ENCODE measurements around the gene TULP4.
"Not testable (repeated sequence)": the region's sequence is repeated elsewhere in the genome, so short reads cannot be mapped to it uniquely, and the experiment has no call there.

TULP4 gene

GRCh38 chr6:158366363-158366762 is 54.1 kb downstream of the TULP4 start:
- DNase-seq, result no peak

GRCh38 chr6:158367816-158368215 is 55.6 kb downstream of the TULP4 start:
- DNase-seq, result no peak

- no peak for DNase-seq
Measured at GRCh38 chr6:158369241-158369640, 57.0 kb downstream of the TULP4 start.

GRCh38 chr6:158370805-158371204 is 58.5 kb downstream of the TULP4 start:
- no peak for DNase-seq

GRCh38 chr6:158371261-158371660 is 59.0 kb downstream of the TULP4 start:
- no peak for DNase-seq

- no peak for DNase-seq
Measured at GRCh38 chr6:158372574-158372973, 60.3 kb downstream of the TULP4 start.

- no peak for DNase-seq
Measured at GRCh38 chr6:158373214-158373613, 60.9 kb downstream of the TULP4 start.

- DNase-seq, result no peak
Measured at GRCh38 chr6:158374020-158374419, 61.8 kb downstream of the TULP4 start.

GRCh38 chr6:158376631-158377081 is 64.4 kb downstream of the TULP4 start:
- DNase-seq, result no peak

- DNase-seq, result no peak
Measured at GRCh38 chr6:158377860-158378259, 65.6 kb downstream of the TULP4 start.

GRCh38 chr6:158379336-158379735 is 67.1 kb downstream of the TULP4 start:
- no peak for DNase-seq

GRCh38 chr6:158381214-158381613 is 68.9 kb downstream of the TULP4 start:
- no peak for DNase-seq

- no peak for DNase-seq
Measured at GRCh38 chr6:158382491-158382890, 70.2 kb downstream of the TULP4 start.

- DNase-seq, result no peak
Measured at GRCh38 chr6:158383057-158383456, 70.8 kb downstream of the TULP4 start.

GRCh38 chr6:158383542-158383941 is 71.3 kb downstream of the TULP4 start:
- no peak for DNase-seq

GRCh38 chr6:158384671-158385110 is 72.4 kb downstream of the TULP4 start:
- DNase-seq, result no peak

GRCh38 chr6:158387036-158387435 is 74.8 kb downstream of the TULP4 start:
- DNase-seq, result no peak

- DNase-seq, result no peak
Measured at GRCh38 chr6:158387578-158387977, 75.3 kb downstream of the TULP4 start.

- DNase-seq, result no peak
Measured at GRCh38 chr6:158388727-158389126, 76.5 kb downstream of the TULP4 start.

- DNase-seq, result no peak
Measured at GRCh38 chr6:158389193-158389919, 77.1 kb downstream of the TULP4 start.

- no peak for DNase-seq
Measured at GRCh38 chr6:158391276-158391675, 79.0 kb downstream of the TULP4 start.

- DNase-seq, result not testable (repeated sequence)
Measured at GRCh38 chr6:158391977-158392376, 79.7 kb downstream of the TULP4 start.

GRCh38 chr6:158396136-158396535 is 83.9 kb downstream of the TULP4 start:
- peak in 1 of 2 experiments; percentile 8 for DNase-seq

- no peak for DNase-seq
Measured at GRCh38 chr6:158397578-158397977, 85.3 kb downstream of the TULP4 start.

Data from NCI-H1930 (cell line).